GM19395 (cell line): ENCODE data around the gene DNAJB13.

ENCODE experiments used
- ATAC-seq: cut with Tn5 transposase; IDR thresholded peaks from one replicate; pipeline ENCODE4 v1.9.1; 2021; ENCODE audit warnings: mild to moderate bottlenecking, moderate library complexity; ENCODE audit not compliant: unreplicated experiment

DNAJB13 gene

GRCh38 chr11:74012074-74012809 lies 61.4 kb downstream of the DNAJB13 start:
- ATAC-seq: no peak

- ATAC-seq: no peak
These were observed 62.3 kb downstream of the DNAJB13 start for GRCh38 chr11:74013141-74013540.

GRCh38 chr11:74014880-74015279 lies 64.1 kb downstream of the DNAJB13 start:
- ATAC-seq: no peak

- no peak for ATAC-seq
These were observed 65.3 kb downstream of the DNAJB13 start for GRCh38 chr11:74015919-74016684.

GRCh38 chr11:74017631-74018030 lies 66.8 kb downstream of the DNAJB13 start:
- ATAC-seq: no peak

GRCh38 chr11:74018331-74019005 lies 67.6 kb downstream of the DNAJB13 start:
- ATAC-seq: no peak

- ATAC-seq: no peak
These were observed 68.4 kb downstream of the DNAJB13 start for GRCh38 chr11:74019104-74019738.

- no peak for ATAC-seq
These were observed 69.0 kb downstream of the DNAJB13 start for GRCh38 chr11:74019860-74020259.
